Nephron (organoid): ENCODE data around the gene OR2A5.

Experiments used
- H3K27ac Mint-ChIP-seq, 3 experiments: 2 replicates each; pipeline ENCODE4 v1.8.0; 2020; ENCODE audit warnings: mixed read lengths in 3 of 3, mild to moderate bottlenecking in 2 of 3, moderate library complexity in 1 of 3
- H3K27me3 Mint-ChIP-seq: 2 replicates; pipeline ENCODE4 v1.8.0; 2021; ENCODE audit warnings: low read depth, mild to moderate bottlenecking, moderate library complexity, mixed read lengths
- H3K36me3 Mint-ChIP-seq: 2 replicates; pipeline ENCODE4 v1.8.0; 2020; ENCODE audit warnings: low read depth, mixed read lengths
- H3K4me1 Mint-ChIP-seq: 2 replicates; pipeline ENCODE4 v1.8.0; 2020; ENCODE audit warnings: mixed read lengths
- H3K4me3 Mint-ChIP-seq, 3 experiments: 2 replicates each; pipeline ENCODE4 v1.8.0; 2020; ENCODE audit warnings: mild to moderate bottlenecking in 3 of 3, mixed read lengths in 3 of 3, moderate library complexity in 2 of 3
- H3K9me3 Mint-ChIP-seq: 2 replicates; pipeline ENCODE4 v1.8.0; 2020; ENCODE audit warnings: mixed read lengths
- CTCF ChIP-seq, 3 experiments: fragments of 200-600 bp; sonication (generic); IDR thresholded peaks; one replicate each; pipeline ENCODE4 v1.5.0; 2021; ENCODE audit warnings: antibody characterized with exemption in 3 of 3; ENCODE audit not compliant: unreplicated experiment in 3 of 3

OR2A5 gene

GRCh38 chr7:144028547-144028946 is 20.2 kb upstream of the OR2A5 start:
- no peaks in the 10 kb centered on the region for H3K9me3 Mint-ChIP-seq
- no peaks in the 10 kb centered on the region for H3K36me3 Mint-ChIP-seq
- TF ChIP-seq CTCF (IDR thresholded peaks at IDR 0.05; ENCODE audit: unreplicated experiment in 3 of 3): no peak
- no peak overlapping the region for H3K27ac Mint-ChIP-seq
- H3K4me1 Mint-ChIP-seq: no peaks in the 10 kb centered on the region
- H3K4me3 Mint-ChIP-seq: no peak overlapping the region
- H3K27me3 Mint-ChIP-seq: no peaks in the 10 kb centered on the region

- no peaks in the 10 kb centered on the region for H3K9me3 Mint-ChIP-seq
- no peak overlapping the region for H3K4me3 Mint-ChIP-seq
- H3K27ac Mint-ChIP-seq: no peak overlapping the region
- no peak for TF ChIP-seq CTCF (IDR thresholded peaks at IDR 0.05; ENCODE audit: unreplicated experiment in 3 of 3)
- H3K4me1 Mint-ChIP-seq: no peaks in the 10 kb centered on the region
- no peaks in the 10 kb centered on the region for H3K27me3 Mint-ChIP-seq
- no peaks in the 10 kb centered on the region for H3K36me3 Mint-ChIP-seq
Measured at GRCh38 chr7:144032516-144032915, 16.2 kb upstream of the OR2A5 start.

GRCh38 chr7:144032985-144033709 is 15.6 kb upstream of the OR2A5 start:
- TF ChIP-seq CTCF (IDR thresholded peaks at IDR 0.05; ENCODE audit: unreplicated experiment in 3 of 3): no peak
- Mint-ChIP-seq H3K4me3 (no peak overlapping the region), H3K4me1 (no peaks in the 10 kb centered on the region), H3K27ac (no peak overlapping the region), H3K36me3 (no peaks in the 10 kb centered on the region), H3K9me3 (no peaks in the 10 kb centered on the region), H3K27me3 (no peaks in the 10 kb centered on the region)

GRCh38 chr7:144035385-144035784 is 13.4 kb upstream of the OR2A5 start:
- Mint-ChIP-seq H3K27me3 (no peaks in the 10 kb centered on the region), H3K4me1 (no peaks in the 10 kb centered on the region), H3K36me3 (no peaks in the 10 kb centered on the region), H3K27ac (no peak overlapping the region), H3K9me3 (no peaks in the 10 kb centered on the region), H3K4me3 (no peak overlapping the region)
- no peak for TF ChIP-seq CTCF (IDR thresholded peaks at IDR 0.05; ENCODE audit: unreplicated experiment in 3 of 3)

GRCh38 chr7:144036302-144036885 is 12.4 kb upstream of the OR2A5 start:
- Mint-ChIP-seq H3K27ac (no peak overlapping the region), H3K36me3 (no peaks in the 10 kb centered on the region), H3K27me3 (no peaks in the 10 kb centered on the region), H3K4me3 (no peak overlapping the region), H3K4me1 (no peaks in the 10 kb centered on the region), H3K9me3 (no peaks in the 10 kb centered on the region)
- no peak for TF ChIP-seq CTCF (IDR thresholded peaks at IDR 0.05; ENCODE audit: unreplicated experiment in 3 of 3)
